ENCODE measurements around the gene TAF4.

TAF4 gene

GRCh38 chr20:62004614-62005013 lies 61.1 kb downstream of the TAF4 start:
- H3K4me3 ChIP-seq (ENCODE audit: control insufficient read depth, low read depth, low read length): no peak overlapping the region
- no peak for TF ChIP-seq CTCF (IDR thresholded peaks at IDR 0.05; ENCODE audit: control insufficient read depth, insufficient read depth, low read depth, low read length, missing control alignments)
- DNase-seq (ENCODE audit: low read depth): no peak

- no peak for TF ChIP-seq CTCF (IDR thresholded peaks at IDR 0.05; ENCODE audit: control insufficient read depth, insufficient read depth, low read depth, low read length, missing control alignments)
- H3K4me3 ChIP-seq (ENCODE audit: control insufficient read depth, low read depth, low read length): no peak overlapping the region
- DNase-seq (ENCODE audit: low read depth): no peak
These were observed 61.9 kb downstream of the TAF4 start for GRCh38 chr20:62003567-62004405.

GRCh38 chr20:62002882-62003480 lies 62.7 kb downstream of the TAF4 start:
- no peak overlapping the region for H3K4me3 ChIP-seq (ENCODE audit: control insufficient read depth, low read depth, low read length)
- no peak for DNase-seq (ENCODE audit: low read depth)
- no peak for TF ChIP-seq CTCF (IDR thresholded peaks at IDR 0.05; ENCODE audit: control insufficient read depth, insufficient read depth, low read depth, low read length, missing control alignments)

GRCh38 chr20:62001178-62001715 lies 64.4 kb downstream of the TAF4 start:
- H3K4me3 ChIP-seq (ENCODE audit: control insufficient read depth, low read depth, low read length): no peak overlapping the region
- DNase-seq (ENCODE audit: low read depth): no peak
- no peak for TF ChIP-seq CTCF (IDR thresholded peaks at IDR 0.05; ENCODE audit: control insufficient read depth, insufficient read depth, low read depth, low read length, missing control alignments)

GRCh38 chr20:61998343-61999121 lies 67.1 kb downstream of the TAF4 start:
- no peak for DNase-seq (ENCODE audit: low read depth)
- no peak overlapping the region for H3K4me3 ChIP-seq (ENCODE audit: control insufficient read depth, low read depth, low read length)
- no peak for TF ChIP-seq CTCF (IDR thresholded peaks at IDR 0.05; ENCODE audit: control insufficient read depth, insufficient read depth, low read depth, low read length, missing control alignments)

- TF ChIP-seq CTCF (IDR thresholded peaks at IDR 0.05; ENCODE audit: control insufficient read depth, insufficient read depth, low read depth, low read length, missing control alignments): no peak
- no peak overlapping the region for H3K4me3 ChIP-seq (ENCODE audit: control insufficient read depth, low read depth, low read length)
- DNase-seq (ENCODE audit: low read depth): no peak
These were observed 67.8 kb downstream of the TAF4 start for GRCh38 chr20:61997891-61998290.

Data from AG09309 (cell line).